ENCODE results near the gene TBC1D13. TPM values are rescaled to one million over a fixed set of nuclear protein-coding genes. Genes with fewer than 3 reads are reported as not detected.

The TBC1D13 gene
- total and polyA plus RNA-seq, 9 of the 15 experiments (the other 6 are each of a cell fraction or from before 2014, with no cell fraction given), result 2.3 to 28.7 (median 11.4) TPM

- TF ChIP-seq GTF3C2 (IDR thresholded peaks at IDR 0.05; ENCODE audit: borderline replicate concordance, extremely low read depth, insufficient read length), result no peak
- no peak for TF ChIP-seq ZNF280B (CRISPR knock-in tag; IDR thresholded peaks at IDR 0.05)
- TF ChIP-seq MITF (IDR thresholded peaks at IDR 0.05), result no peak
- TF ChIP-seq ZNF197 (CRISPR knock-in tag; IDR thresholded peaks at IDR 0.05; ENCODE audit: low read depth), result no peak
- TF ChIP-seq ZNF695 (CRISPR knock-in tag; IDR thresholded peaks at IDR 0.05), result 0 out of 2 replicates have a peak, but pooled peaks have one; percentile 21
- TF ChIP-seq MLX (CRISPR knock-in tag; conservative IDR thresholded peaks at IDR 0.05), result no peak
- no peak for TF ChIP-seq OTX1 (CRISPR knock-in tag; IDR thresholded peaks at IDR 0.05)
- no peak for TF ChIP-seq MEIS2 (IDR thresholded peaks at IDR 0.05; ENCODE audit: partially characterized antibody)
- no peak for TF ChIP-seq ATF7 (IDR thresholded peaks at IDR 0.05)
- TF ChIP-seq GTF2E2 (tag; IDR thresholded peaks at IDR 0.05), result no peak
- TF ChIP-seq ARID1B (IDR thresholded peaks at IDR 0.05), result no peak
- no peak for TF ChIP-seq BMI1 (IDR thresholded peaks at IDR 0.05; ENCODE audit: low read length)
- no peak for TF ChIP-seq HNRNPUL1 (IDR thresholded peaks at IDR 0.05; ENCODE audit: low read length)
- TF ChIP-seq ZNF449 (CRISPR knock-in tag; IDR thresholded peaks at IDR 0.05), result no peak
- TF ChIP-seq SIN3B (IDR thresholded peaks at IDR 0.05; ENCODE audit: low read depth), result peak; percentile 12; the same call in 1 of the 2 replicates
- TF ChIP-seq ZNF165 (CRISPR knock-in tag; IDR thresholded peaks at IDR 0.05; ENCODE audit: borderline replicate concordance), result no peak
- no peak for TF ChIP-seq KDM1A (IDR thresholded peaks at IDR 0.05)
- TF ChIP-seq ATF4 (CRISPR knock-in tag; IDR thresholded peaks at IDR 0.05), result no peak
Observed at GRCh38 chr9:128818839-128819715, 32.0 kb downstream of the TBC1D13 start (continued).
